Medulla oblongata (tissue), 1 donor: ENCODE results near the gene IFNK.
A peak's percentile ranks its signal among the peaks of the same experiment; 100 is the strongest.

ENCODE experiments used
- DNase-seq: peaks from one replicate; pipeline ENCODE4 v3.0.0-alpha.2; 2015; ENCODE audit errors: extremely low spot score

Gene IFNK

GRCh38 chr9:27511771-27512170, 12.3 kb upstream of the IFNK start:
- no peak for DNase-seq

GRCh38 chr9:27514551-27514950, 9.5 kb upstream of the IFNK start:
- no peak for DNase-seq

- DNase-seq = no peak
Measured at GRCh38 chr9:27518006-27518405, 6.1 kb upstream of the IFNK start.

- no peak for DNase-seq
Measured at GRCh38 chr9:27518809-27519208, 5.3 kb upstream of the IFNK start.

GRCh38 chr9:27519466-27520465, 4.3 kb upstream of the IFNK start:
- no peak for DNase-seq

- DNase-seq = no peak
Measured at GRCh38 chr9:27520986-27521385, 3.1 kb upstream of the IFNK start.

GRCh38 chr9:27523141-27523540, 949 bp upstream of the IFNK start:
- DNase-seq = no peak

- DNase-seq = no peak
Measured at GRCh38 chr9:27527702-27528075, 3.6 kb downstream of the IFNK start.

GRCh38 chr9:27528076-27528885, 4.2 kb downstream of the IFNK start:
- peak; percentile 76 for DNase-seq

- DNase-seq = peak; percentile 67
Measured at GRCh38 chr9:27528886-27529315, 4.8 kb downstream of the IFNK start.

GRCh38 chr9:27529316-27530278, 5.5 kb downstream of the IFNK start, which contains the start of gene MOB3B:
TSS of gene MOB3B (minus strand) at chr9:27529814. CDS start at chr9:27455550, 74,264 bp downstream.
- DNase-seq = peak; percentile 91

- no peak for DNase-seq
Measured at GRCh38 chr9:27530915-27531755, 7.0 kb downstream of the IFNK start.

- no peak for DNase-seq
Measured at GRCh38 chr9:27532046-27532445, 8.0 kb downstream of the IFNK start.

GRCh38 chr9:27533311-27533710, 9.2 kb downstream of the IFNK start:
- DNase-seq = no peak

- peak; percentile 66 for DNase-seq
Measured at GRCh38 chr9:27534131-27534530, 10.0 kb downstream of the IFNK start.

GRCh38 chr9:27534658-27535209, 10.6 kb downstream of the IFNK start:
- DNase-seq = no peak

GRCh38 chr9:27535701-27536118, 11.6 kb downstream of the IFNK start:
- DNase-seq = peak; percentile 91

- DNase-seq = no peak
Measured at GRCh38 chr9:27536168-27536567, 12.1 kb downstream of the IFNK start.

- DNase-seq = peak; percentile 24
Measured at GRCh38 chr9:27537027-27537435, 12.9 kb downstream of the IFNK start.

- DNase-seq = no peak
Measured at GRCh38 chr9:27537756-27538155, 13.7 kb downstream of the IFNK start.
